HepG2 (cell line): ENCODE data around the gene TLCD1. TPM values are rescaled to one million over a fixed set of nuclear protein-coding genes. Genes with fewer than 3 reads are reported as not detected.

Experiments
- ATM ChIP-seq: fragments of 450-650 bp; IDR thresholded peaks from 2 replicates; pipeline ENCODE4 v1.7.1; 2017; ENCODE audit warnings: mild to moderate bottlenecking, borderline replicate concordance
- BRD4 ChIP-seq: sonication (generic); formaldehyde crosslinking; IDR thresholded peaks from 2 replicates; pipeline ENCODE4 v1.4.0; 2020; ENCODE audit warnings: missing genetic modification reagents
- EED ChIP-seq: sonication (generic); formaldehyde crosslinking; IDR thresholded peaks from 2 replicates; pipeline ENCODE4 v1.5.0; 2020; ENCODE audit warnings: mild to moderate bottlenecking, missing genetic modification reagents
- GFI1 ChIP-seq: sonication (generic); formaldehyde crosslinking; IDR thresholded peaks from 2 replicates; pipeline ENCODE4 v1.5.0; 2020; ENCODE audit warnings: missing genetic modification reagents, mild to moderate bottlenecking, borderline replicate concordance
- NR2F2 ChIP-seq: IDR thresholded peaks from 2 replicates; pipeline ENCODE4 v1.6.1; 2012; ENCODE audit warnings: low read depth, inconsistent platforms, borderline replicate concordance
- SIN3A ChIP-seq: IDR thresholded peaks from 2 replicates; pipeline ENCODE4 v1.6.1; 2011; ENCODE audit warnings: low read depth, mild to moderate bottlenecking, control low read depth, low read length, borderline replicate concordance
- TAF15 ChIP-seq: fragments of 200-400 bp; formaldehyde crosslinking; IDR thresholded peaks from one replicate; pipeline ENCODE4 v1.6.1; 2018; ENCODE audit warnings: mild to moderate bottlenecking, low read depth, low read length; ENCODE audit not compliant: poor library complexity, severe bottlenecking
- THAP11 ChIP-seq: IDR thresholded peaks from 2 replicates; pipeline ENCODE4 v1.6.1; 2016; ENCODE audit warnings: missing biosample characterization, missing genetic modification reagents
- ZBTB37 ChIP-seq: sonication (generic); formaldehyde crosslinking; IDR thresholded peaks from 2 replicates; pipeline ENCODE4 v1.4.0; 2020; ENCODE audit warnings: mild to moderate bottlenecking, missing genetic modification reagents
- ZNF160 ChIP-seq: sonication (generic); formaldehyde crosslinking; IDR thresholded peaks from 2 replicates; pipeline ENCODE4 v1.8.0; 2022; ENCODE audit warnings: mild to moderate bottlenecking, inconsistent platforms, missing genetic modification reagents
- ZNF251 ChIP-seq: sonication (generic); formaldehyde crosslinking; IDR thresholded peaks from 2 replicates; pipeline ENCODE4 v1.9.0; 2021; ENCODE audit warnings: mild to moderate bottlenecking, missing genetic modification reagents
- ZNF550 ChIP-seq: sonication (generic); formaldehyde crosslinking; IDR thresholded peaks from 2 replicates; pipeline ENCODE4 v1.4.0; 2020; ENCODE audit warnings: mild to moderate bottlenecking, missing genetic modification reagents, borderline replicate concordance
- ZNF580 ChIP-seq: IDR thresholded peaks from 2 replicates; pipeline ENCODE4 v1.6.1; 2016; ENCODE audit warnings: low read depth, borderline replicate concordance
- ZNF646 ChIP-seq: sonication (generic); formaldehyde crosslinking; IDR thresholded peaks from 2 replicates; pipeline ENCODE4 v1.9.0; 2021; ENCODE audit warnings: mild to moderate bottlenecking, missing genetic modification reagents
- ZNF746 ChIP-seq: sonication (generic); formaldehyde crosslinking; IDR thresholded peaks from 2 replicates; pipeline ENCODE4 v1.8.0; 2022; ENCODE audit warnings: mild to moderate bottlenecking, missing genetic modification reagents
- polyA plus RNA-seq, 8 experiments: library from polyadenylated mRNA; depleted of rRNA in 3 of 8; stranded (reverse) in 7 of 8; unstranded in 1 of 8; fragments of >200 nt; fragmentation: Illumina TruSeq in 4 of 8; extraction: Trizol in 4 of 8; gene quantifications; 2 replicates each; pipeline versions ENCODE4 v1.2.1 to v1.2.3, GENCODE V29; 2011 to 2016; ENCODE audit warnings: low read depth in 4 of 8, missing spikeins in 1 of 8, mixed read lengths in 1 of 8; ENCODE audit not compliant: insufficient read depth in 1 of 8
- total RNA-seq, 5 experiments: library from RNA; depleted of rRNA; stranded (reverse); fragments of >200 nt; fragmentation: Illumina TruSeq; extraction: Trizol; gene quantifications; 2 replicates each; pipeline ENCODE4 v1.2.3, GENCODE V29; 2016; ENCODE audit warnings: low read depth in 1 of 5
- TF ChIP-seq, protein P1 (sequence below), 2 experiments: sonication (generic) in 1 of 2; formaldehyde crosslinking in 1 of 2; IDR thresholded peaks; 2 replicates each; pipeline versions ENCODE4 v1.4.0 to v1.6.1; 2016 to 2020; ENCODE audit warnings: borderline replicate concordance in 1 of 2, low read depth in 1 of 2, mild to moderate bottlenecking in 1 of 2, missing genetic modification reagents in 1 of 2

The TLCD1 gene
- total and polyA plus RNA-seq, 2 of the 13 experiments (the other 11 are each of a cell fraction or from before 2014, with no cell fraction given), result 14.9 to 19.6 TPM

DNA sequence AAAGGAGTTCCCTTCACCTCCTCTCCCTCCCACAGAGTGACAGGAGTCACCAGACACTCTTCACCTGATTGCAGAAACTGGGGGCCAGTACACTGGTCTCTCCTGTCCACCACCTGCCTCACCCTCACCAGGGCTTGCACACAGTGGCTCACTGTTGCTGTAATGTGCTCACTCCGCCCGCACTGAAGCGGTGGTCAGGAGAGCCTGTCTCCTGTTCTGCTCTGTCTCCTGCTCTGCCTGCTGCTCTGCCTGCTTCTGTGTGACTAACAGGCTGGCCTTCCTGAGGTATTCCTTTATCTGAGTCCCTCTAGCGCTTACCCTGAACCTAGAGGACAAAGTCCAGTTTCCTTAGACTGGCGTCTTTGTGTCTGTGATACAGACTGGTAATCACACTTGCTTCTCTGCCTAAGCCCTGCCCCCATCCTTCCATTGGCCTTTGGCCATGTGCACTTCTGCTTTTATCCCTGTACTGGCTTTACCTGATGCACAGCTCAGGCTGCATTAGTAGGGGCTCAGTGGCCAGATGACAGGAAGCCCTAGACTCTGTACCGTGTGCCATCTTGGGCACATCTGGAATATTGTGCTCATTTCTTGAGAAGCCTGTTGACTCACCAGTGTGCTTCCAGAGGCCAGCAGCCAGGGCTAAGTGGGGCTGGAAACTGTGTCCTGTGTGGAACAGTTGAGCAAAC is 27.6 kb downstream of the TLCD1 start (continued):
- TF ChIP-seq ZNF746 (CRISPR knock-in tag), result peak; percentile 52; the same call in 1 of the 2 replicates
- TF ChIP-seq TAF15, result no peak
- no peak for TF ChIP-seq ZNF251 (CRISPR knock-in tag)
- TF ChIP-seq ZNF550 (CRISPR knock-in tag), result no peak
- peak; percentile 42; the same call in 1 of the 2 replicates for TF ChIP-seq GFI1 (CRISPR knock-in tag)
- TF ChIP-seq ZNF580 (CRISPR knock-in tag), result 0 out of 2 replicates have a peak, but pooled peaks have one; percentile 72
- TF ChIP-seq SIN3A, result peak; percentile 78; the same call in 1 of the 2 replicates
- TF ChIP-seq ZNF646 (CRISPR knock-in tag), result no peak
- TF ChIP-seq THAP11 (CRISPR knock-in tag), result peak; percentile 88
- peak; percentile 58; the same call in 1 of the 2 replicates for TF ChIP-seq BRD4 (CRISPR knock-in tag)
- no peak for TF ChIP-seq ATM
- no peak for TF ChIP-seq ZBTB37 (CRISPR knock-in tag)
- no peak for TF ChIP-seq NR2F2
- TF ChIP-seq, protein P1, sequence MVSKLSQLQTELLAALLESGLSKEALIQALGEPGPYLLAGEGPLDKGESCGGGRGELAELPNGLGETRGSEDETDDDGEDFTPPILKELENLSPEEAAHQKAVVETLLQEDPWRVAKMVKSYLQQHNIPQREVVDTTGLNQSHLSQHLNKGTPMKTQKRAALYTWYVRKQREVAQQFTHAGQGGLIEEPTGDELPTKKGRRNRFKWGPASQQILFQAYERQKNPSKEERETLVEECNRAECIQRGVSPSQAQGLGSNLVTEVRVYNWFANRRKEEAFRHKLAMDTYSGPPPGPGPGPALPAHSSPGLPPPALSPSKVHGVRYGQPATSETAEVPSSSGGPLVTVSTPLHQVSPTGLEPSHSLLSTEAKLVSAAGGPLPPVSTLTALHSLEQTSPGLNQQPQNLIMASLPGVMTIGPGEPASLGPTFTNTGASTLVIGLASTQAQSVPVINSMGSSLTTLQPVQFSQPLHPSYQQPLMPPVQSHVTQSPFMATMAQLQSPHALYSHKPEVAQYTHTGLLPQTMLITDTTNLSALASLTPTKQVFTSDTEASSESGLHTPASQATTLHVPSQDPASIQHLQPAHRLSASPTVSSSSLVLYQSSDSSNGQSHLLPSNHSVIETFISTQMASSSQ (IDR thresholded peaks at IDR 0.05; ENCODE audit: low read depth), result no peak; the same call in 1 of the 2 replicates
- TF ChIP-seq, protein P1 (CRISPR knock-in tag; IDR thresholded peaks at IDR 0.05; ENCODE audit: borderline replicate concordance), result peak; percentile 82; the same call in 1 of the 2 replicates
- 0 out of 2 replicates have a peak, but pooled peaks have one; percentile 34 for TF ChIP-seq EED
- peak; percentile 25; the same call in 1 of the 2 replicates for TF ChIP-seq ZNF160 (CRISPR knock-in tag)
